Endodermal cell (in vitro differentiated cells): Measurements from ENCODE around the gene PCF11. TPM values are rescaled to one million over a fixed set of nuclear protein-coding genes. Genes with fewer than 3 reads are reported as not detected.

Experiments
- DNase-seq: peaks from one replicate; pipeline ENCODE4 v3.0.0-alpha.2; 2017
- H3K27ac ChIP-seq: 2 replicates; pipeline ENCODE4 v1.5.1; 2013; ENCODE audit warnings: mild to moderate bottlenecking, low read depth, low read length, moderate library complexity
- H3K27me3 ChIP-seq: 2 replicates; pipeline ENCODE4 v1.6.1; 2013; ENCODE audit warnings: mild to moderate bottlenecking, low read length, moderate library complexity; ENCODE audit not compliant: insufficient read depth, control insufficient read depth, poor library complexity, severe bottlenecking
- H3K36me3 ChIP-seq: 2 replicates; pipeline ENCODE4 v1.7.0; 2013; ENCODE audit warnings: mild to moderate bottlenecking, low read length, moderate library complexity; ENCODE audit not compliant: control insufficient read depth, insufficient read depth
- H3K4me1 ChIP-seq: one replicate; pipeline ENCODE4 v1.7.0; 2013; ENCODE audit warnings: low read length; ENCODE audit not compliant: control insufficient read depth, insufficient read depth
- H3K4me3 ChIP-seq: 2 replicates; pipeline ENCODE4 v1.5.1; 2013; ENCODE audit warnings: mild to moderate bottlenecking, low read length, moderate library complexity
- H3K9ac ChIP-seq: 2 replicates; pipeline ENCODE4 v1.6.1; 2013; ENCODE audit warnings: mild to moderate bottlenecking, low read length, moderate library complexity; ENCODE audit not compliant: poor library complexity, severe bottlenecking; ENCODE audit errors: extremely low read depth
- H3K9me3 ChIP-seq: 2 replicates; pipeline ENCODE4 v1.6.1; 2013; ENCODE audit warnings: mild to moderate bottlenecking, low read length, moderate library complexity; ENCODE audit not compliant: control insufficient read depth
- H3K27ac Mint-ChIP-seq: 2 replicates; pipeline ENCODE4 v1.8.0; 2020; ENCODE audit warnings: mixed read lengths
- H3K27me3 Mint-ChIP-seq: 2 replicates; pipeline ENCODE4 v1.8.0; 2021; ENCODE audit warnings: mild to moderate bottlenecking, mixed read lengths; ENCODE audit not compliant: insufficient read depth
- H3K36me3 Mint-ChIP-seq: 2 replicates; pipeline ENCODE4 v1.8.0; 2020; ENCODE audit warnings: low read depth, mixed read lengths
- H3K4me1 Mint-ChIP-seq: 2 replicates; pipeline ENCODE4 v1.8.0; 2020; ENCODE audit warnings: mixed read lengths
- H3K4me3 Mint-ChIP-seq: 2 replicates; pipeline ENCODE4 v1.8.0; 2020; ENCODE audit warnings: mild to moderate bottlenecking, moderate library complexity, mixed read lengths
- H3K9me3 Mint-ChIP-seq: 2 replicates; pipeline ENCODE4 v1.8.0; 2020; ENCODE audit warnings: mild to moderate bottlenecking, mixed read lengths
- CTCF ChIP-seq: fragments of 200-600 bp; sonication (generic); conservative IDR thresholded peaks from 2 replicates; pipeline ENCODE4 v1.5.0; 2021; ENCODE audit warnings: antibody characterized with exemption, mild to moderate bottlenecking
- WGBS, 2 experiments: methylation state at CpG; one replicate each; pipeline versions ENCODE4 v1.1.5 to v1.1.7; 2013; ENCODE audit warnings: missing lambda C conversion rate in 2 of 2, mixed read lengths in 1 of 2; ENCODE audit not compliant: insufficient coverage in 1 of 2, insufficient read length in 1 of 2; 5-methylcytosine and 5-hydroxymethylcytosine counted together
- total RNA-seq, 2 donors: library from RNA; stranded (reverse); fragmentation: NEBNext Ultra II Directional in 1 of 2; extraction: Animal tissue kit (Norgen Biotek cat#: 25700) in 1 of 2; gene quantifications; 2 replicates in 1 of 2; 3 replicates in 1 of 2; pipeline ENCODE4 v1.2.1, GENCODE V29; 2021

The PCF11 gene
- total RNA-seq, 2 donors from 2014 or later, result 52.7 to 67.7 TPM

- no peaks in the 10 kb centered on the region for H3K27me3 Mint-ChIP-seq
- no peak overlapping the region for H3K27ac Mint-ChIP-seq
- Histone ChIP-seq H3K9me3 (peaks cover 17% of the 10 kb centered on the region), H3K4me3 (no peak overlapping the region), H3K4me1 (no peaks in the 10 kb centered on the region), H3K27ac (no peak overlapping the region), H3K27me3 (no peaks in the 10 kb centered on the region), H3K9ac (no peak overlapping the region), H3K36me3 (peaks cover 94% of the 10 kb centered on the region)
- no peaks in the 10 kb centered on the region for H3K9me3 Mint-ChIP-seq
- H3K4me3 Mint-ChIP-seq, result no peak overlapping the region
- 95 to 96% methylated on average over 4 to 5 of the region's 5 CpGs for WGBS, 2 experiments
- H3K36me3 Mint-ChIP-seq, result peaks cover 76% of the 10 kb centered on the region
- no peak for DNase-seq
- TF ChIP-seq CTCF, result no peak
- H3K4me1 Mint-ChIP-seq, result peaks cover 16% of the 10 kb centered on the region
Observed at GRCh38 chr11:83168756-83169155, 11.8 kb downstream of the PCF11 start.

GRCh38 chr11:83170865-83171264 is 13.9 kb downstream of the PCF11 start:
- Histone ChIP-seq H3K4me3 (peak overlapping the region; percentile 68), H3K36me3 (peaks cover 92% of the 10 kb centered on the region), H3K4me1 (no peaks in the 10 kb centered on the region), H3K27me3 (no peaks in the 10 kb centered on the region), H3K9me3 (peaks cover 12% of the 10 kb centered on the region), H3K27ac (no peak overlapping the region), H3K9ac (no peak overlapping the region)
- H3K4me1 Mint-ChIP-seq, result peaks cover 16% of the 10 kb centered on the region
- TF ChIP-seq CTCF, result no peak
- WGBS, 2 experiments, result 86 to 94% methylated on average over 1 to 2 of the region's 2 CpGs
- H3K27me3 Mint-ChIP-seq, result no peaks in the 10 kb centered on the region
- DNase-seq, result no peak
- H3K27ac Mint-ChIP-seq, result no peak overlapping the region
- no peak overlapping the region for H3K4me3 Mint-ChIP-seq
- H3K36me3 Mint-ChIP-seq, result peaks cover 73% of the 10 kb centered on the region
- no peaks in the 10 kb centered on the region for H3K9me3 Mint-ChIP-seq

- Histone ChIP-seq H3K4me3 (no peak overlapping the region), H3K4me1 (no peaks in the 10 kb centered on the region), H3K9me3 (peaks cover 2% of the 10 kb centered on the region), H3K36me3 (peaks cover 92% of the 10 kb centered on the region), H3K27ac (no peak overlapping the region), H3K27me3 (no peaks in the 10 kb centered on the region), H3K9ac (no peak overlapping the region)
- no peak for TF ChIP-seq CTCF
- Mint-ChIP-seq H3K27ac (no peak overlapping the region), H3K4me3 (no peak overlapping the region), H3K9me3 (no peaks in the 10 kb centered on the region), H3K4me1 (peaks cover 16% of the 10 kb centered on the region), H3K27me3 (no peaks in the 10 kb centered on the region), H3K36me3 (peaks cover 73% of the 10 kb centered on the region)
- 93 to 96% methylated on average over 4 of the region's 4 CpGs for WGBS, 2 experiments
- no peak for DNase-seq
Observed at GRCh38 chr11:83172551-83172950, 15.6 kb downstream of the PCF11 start.
